HG02981 (cell line): ENCODE data around the gene AFF2.
"Not testable (repeated sequence)": the region's sequence is repeated elsewhere in the genome, so short reads cannot be mapped to it uniquely, and the experiment has no call there.

Source experiments
- ATAC-seq: cut with Tn5 transposase; IDR thresholded peaks from one replicate; pipeline ENCODE4 v1.9.1; 2021; ENCODE audit warnings: mild to moderate bottlenecking, moderate library complexity; ENCODE audit not compliant: unreplicated experiment

The AFF2 gene

DNA sequence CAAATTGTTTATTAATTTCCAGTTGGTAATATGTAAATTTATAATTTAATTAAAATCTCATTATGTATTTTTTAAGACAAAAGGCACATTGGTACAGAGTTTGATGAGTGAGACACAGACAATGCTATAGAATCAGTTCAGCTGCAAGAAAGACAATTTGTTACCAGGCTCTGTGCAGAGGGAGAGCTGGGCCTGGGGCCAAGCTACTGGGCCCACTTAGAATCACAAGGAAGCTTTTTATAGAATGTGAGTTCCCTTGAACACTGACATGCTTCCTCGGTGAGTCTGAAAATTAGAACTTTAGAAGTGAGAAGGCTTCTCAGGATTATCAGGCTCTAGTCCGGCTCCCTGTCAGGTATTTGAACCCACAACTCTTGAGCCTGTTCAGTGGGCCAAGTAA lies 129.0 kb downstream of the AFF2 start:
- no peak for ATAC-seq

DNA sequence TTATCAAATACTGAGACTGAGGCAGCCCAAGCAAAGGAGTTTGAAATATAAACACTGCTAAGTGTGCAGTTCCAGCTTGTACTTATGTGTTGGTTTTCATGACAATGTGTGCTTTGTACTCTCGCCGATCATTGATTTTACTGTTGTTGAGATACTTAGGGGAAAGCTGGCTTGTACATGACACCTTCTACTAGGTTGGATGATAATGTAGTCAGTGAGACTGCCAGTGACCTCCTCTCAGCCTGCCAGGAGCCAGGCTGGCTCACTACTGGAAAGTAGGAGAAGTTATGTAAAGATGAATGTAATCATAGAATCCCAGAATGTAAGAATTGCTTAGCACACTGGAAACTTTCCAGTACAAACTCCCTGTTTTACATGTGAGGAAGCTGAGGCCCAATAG lies 132.0 kb downstream of the AFF2 start:
- no peak for ATAC-seq

DNA sequence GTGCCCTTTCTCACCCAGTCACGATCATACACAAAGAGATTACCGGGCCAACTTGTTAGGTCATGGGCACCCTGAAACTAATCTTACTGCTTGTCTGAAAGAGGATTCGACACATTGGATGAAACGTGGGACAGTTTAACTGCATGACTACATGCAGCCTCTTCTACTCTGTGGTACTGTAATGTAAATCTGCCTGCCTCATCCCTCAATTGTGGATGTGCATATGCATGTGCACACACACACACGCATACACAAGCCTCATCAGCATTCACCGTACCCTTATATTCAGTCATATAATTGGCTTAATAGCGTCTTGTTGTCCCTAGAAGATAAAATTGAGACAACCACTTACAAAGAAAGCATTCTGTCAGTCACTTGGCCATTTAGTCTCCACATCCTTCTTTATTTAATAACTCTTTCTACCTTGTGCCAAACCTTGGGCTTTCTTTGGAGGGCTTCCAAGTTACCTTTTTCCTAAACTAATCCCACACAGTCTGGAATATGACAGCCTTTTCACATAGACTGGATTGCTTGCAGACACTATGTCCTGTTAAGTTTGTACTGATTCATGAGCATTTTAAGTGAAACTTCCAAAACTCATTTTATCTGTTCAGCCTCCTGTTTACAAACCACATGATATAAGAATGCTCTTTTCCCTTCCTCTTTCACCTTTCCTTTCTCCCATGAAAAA lies 132.9 kb downstream of the AFF2 start:
- ATAC-seq: no peak

DNA sequence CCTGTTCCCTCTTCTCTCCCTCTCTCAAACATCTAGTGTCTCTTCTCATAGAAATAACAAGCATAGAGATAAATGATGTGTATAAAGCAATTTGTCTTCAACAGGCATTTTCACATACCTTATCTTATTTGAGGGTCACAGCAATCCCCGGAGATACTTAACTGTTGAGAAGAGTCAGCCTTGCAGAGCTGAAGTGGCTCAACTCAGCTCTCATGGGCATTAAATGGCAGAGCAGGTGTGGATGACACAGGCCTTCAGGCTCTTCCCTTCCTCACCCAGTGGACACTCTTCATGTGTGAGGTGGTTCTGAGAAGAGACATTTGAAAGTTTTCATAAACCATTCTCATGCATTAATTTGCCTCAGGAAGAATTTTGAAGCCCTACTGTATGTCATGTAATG lies 134.2 kb downstream of the AFF2 start:
- no peak for ATAC-seq

DNA sequence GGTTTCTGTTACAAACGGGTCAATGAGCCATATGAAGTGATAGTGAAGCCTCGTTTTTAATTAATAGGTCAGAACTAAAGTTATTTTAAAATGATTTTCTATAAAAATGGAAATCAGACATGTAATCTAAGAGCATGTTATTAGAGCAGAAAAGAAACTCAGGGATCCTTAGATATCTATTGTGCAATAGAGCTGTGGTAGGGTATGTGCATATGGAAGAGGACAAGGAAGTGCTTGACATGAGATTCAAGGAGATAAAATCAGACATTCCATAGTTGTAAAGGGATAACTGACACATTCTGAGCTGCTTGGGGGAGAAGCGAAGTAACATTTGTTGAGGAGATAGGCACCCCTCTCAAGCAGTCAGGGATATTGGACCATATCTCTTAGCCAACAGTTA lies 143.0 kb downstream of the AFF2 start:
- no peak for ATAC-seq

DNA sequence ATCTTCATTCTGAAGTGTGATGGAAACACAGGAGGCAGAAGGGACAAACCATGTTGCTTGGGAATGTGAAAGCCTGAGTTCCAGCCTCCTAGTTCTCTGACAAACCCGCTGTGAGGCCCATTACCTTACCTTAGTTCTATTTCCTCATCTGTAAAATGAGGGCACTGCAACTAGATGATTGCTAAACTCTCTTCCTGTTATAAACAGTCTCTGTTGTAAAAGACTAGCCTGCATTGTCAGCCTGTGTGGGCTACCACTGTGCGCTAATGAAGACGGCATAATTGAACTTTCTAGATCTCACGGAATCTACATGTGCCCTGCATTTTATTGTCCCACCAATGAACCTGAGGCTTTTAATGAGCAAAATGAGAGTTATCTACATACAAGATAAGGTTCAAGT lies 147.2 kb downstream of the AFF2 start:
- no peak for ATAC-seq

DNA sequence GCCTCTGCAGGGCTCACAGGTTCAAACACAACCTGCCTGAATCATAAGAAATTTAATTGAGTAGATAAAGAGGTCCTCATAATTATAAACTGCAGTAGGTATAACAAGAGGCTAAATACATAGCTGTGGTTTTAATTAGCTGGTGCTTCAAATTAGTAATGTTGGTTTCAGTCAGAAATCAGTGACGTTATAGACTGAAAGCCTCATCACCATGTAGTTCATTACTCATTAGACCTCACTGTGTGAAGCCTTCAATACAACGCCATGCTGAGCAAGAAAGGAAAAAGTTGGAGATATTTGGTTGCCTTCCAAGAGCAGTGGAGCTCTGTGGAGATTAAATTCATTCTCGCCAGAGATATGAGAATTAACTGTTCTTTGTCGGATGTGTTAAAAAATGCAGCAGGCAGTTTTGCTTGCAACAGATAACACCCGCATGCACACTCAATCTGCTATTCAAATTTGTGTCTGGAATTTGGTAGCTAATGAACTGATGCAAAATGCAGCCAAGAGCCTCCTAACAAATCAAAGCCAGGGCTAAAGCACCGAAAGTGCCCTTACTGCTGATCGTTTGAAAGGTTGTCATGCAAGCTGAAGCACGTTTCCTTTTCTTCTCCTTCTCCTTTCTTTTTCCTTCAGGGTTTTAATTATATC lies 148.9 kb downstream of the AFF2 start:
- no peak for ATAC-seq

DNA sequence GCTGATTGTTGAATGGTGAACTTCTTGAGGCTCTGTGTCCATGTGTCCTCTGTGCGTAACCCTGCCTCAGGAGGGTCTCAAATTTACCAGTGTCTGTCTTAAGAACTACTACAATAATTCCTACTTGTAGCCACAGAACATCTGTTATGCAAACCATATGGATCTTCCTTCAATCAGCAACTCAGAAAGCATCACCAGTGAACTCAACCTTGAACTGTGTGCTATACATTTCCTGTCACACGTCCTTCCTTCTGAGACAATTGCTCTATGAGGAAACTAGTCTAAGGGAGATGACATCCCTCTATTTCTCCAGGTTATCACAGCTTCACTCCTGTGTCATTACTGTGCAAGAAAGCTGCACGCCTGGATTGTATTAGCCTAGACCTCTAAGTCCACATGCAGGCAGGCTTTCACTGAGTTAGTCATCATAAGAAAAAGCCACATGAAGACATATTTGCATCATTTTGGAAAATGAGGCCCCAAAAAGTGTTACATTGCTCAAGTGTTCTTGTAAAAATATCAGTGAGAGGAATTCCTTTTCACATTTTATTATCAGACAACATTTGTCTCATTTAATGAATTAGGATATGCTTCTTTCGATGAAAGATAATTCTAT lies 157.8 kb downstream of the AFF2 start:
- ATAC-seq: no peak

DNA sequence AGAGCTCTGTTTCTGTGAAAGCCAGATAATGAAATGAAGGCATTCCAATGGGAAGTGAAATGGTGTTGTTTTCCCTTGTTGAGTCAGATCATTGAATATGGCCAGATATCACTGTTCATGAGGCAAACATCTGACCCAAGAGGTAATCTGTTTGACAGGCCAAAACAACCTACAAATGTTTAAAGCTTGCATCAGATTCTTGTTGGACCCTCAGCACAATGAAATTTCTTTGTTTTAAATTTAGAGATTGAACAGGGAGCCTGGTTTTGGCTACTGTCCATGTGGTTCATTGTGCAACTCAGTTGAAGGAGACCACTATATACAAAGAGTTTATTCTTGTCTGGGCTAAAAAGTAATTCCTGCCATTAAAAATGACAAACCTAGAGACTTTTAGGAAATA lies 159.1 kb downstream of the AFF2 start:
- ATAC-seq: no peak

DNA sequence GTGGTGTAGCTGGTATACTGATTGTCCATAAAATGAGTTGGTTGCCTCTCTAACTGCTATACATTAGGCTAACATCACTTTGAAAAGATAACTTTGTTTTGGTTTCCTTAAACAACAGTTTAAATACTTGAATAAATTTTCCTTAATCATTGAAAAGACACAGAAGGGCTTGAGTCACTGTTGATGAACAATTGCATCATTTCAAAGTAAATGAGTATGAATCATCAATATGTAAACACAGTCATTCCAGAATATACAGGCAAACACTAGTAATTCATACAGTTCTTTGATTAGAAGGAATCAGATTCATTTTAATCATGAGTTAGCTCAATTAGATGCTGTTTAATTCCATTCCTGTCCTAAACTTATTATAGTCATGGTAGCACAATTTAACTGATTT lies 160.6 kb downstream of the AFF2 start:
- ATAC-seq: no peak

DNA sequence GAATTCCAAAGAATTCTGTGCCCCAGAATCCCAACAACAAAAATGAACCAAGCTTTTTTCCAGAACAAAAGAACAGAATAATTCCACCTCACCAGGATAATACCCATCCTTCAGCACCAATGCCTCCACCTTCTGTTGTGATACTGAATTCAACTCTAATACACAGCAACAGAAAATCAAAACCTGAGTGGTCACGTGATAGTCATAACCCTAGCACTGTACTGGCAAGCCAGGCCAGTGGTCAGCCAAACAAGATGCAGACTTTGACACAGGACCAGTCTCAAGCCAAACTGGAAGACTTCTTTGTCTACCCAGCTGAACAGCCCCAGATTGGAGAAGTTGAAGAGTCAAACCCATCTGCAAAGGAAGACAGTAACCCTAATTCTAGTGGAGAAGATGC lies 161.6 kb downstream of the AFF2 start:
- ATAC-seq: no peak

DNA sequence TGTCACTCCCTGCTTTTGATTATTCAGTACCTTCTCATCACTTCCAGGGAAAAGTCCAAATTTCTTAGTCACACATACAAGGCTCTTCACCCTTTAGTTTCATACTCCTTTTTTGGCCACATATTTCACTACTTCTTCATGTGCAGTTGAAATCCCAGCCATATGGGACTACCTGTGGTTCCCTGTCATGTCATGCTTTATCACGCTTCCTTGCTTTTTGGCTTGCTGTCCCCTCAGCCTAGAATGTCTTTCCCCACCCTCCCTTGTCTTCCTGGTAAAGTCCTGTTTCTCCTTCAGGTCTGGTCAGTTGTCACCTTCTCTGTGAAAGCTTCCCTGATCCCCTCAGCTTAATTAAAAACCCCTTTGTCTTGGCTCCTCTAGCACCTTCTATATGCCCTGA lies 163.8 kb downstream of the AFF2 start:
- ATAC-seq: no peak

DNA sequence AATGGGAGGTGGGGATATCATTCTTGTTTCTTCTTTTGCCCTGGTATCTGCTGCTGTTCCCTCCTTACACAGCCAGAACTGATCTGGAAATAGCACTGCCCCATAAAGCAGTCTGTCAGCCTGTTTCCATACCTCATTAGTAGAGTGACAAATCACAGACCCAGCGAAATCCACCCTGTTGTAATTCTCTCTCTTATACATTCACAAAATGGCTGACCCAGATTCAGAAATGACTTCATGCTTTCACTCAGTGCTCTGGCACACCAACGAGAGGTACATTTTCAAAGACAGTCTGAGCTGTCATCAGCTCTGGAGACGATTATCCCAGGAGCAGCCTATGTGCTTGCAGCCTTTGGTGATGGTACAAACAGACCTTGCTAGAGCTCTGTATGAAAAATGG lies 164.6 kb downstream of the AFF2 start:
- ATAC-seq: no peak

DNA sequence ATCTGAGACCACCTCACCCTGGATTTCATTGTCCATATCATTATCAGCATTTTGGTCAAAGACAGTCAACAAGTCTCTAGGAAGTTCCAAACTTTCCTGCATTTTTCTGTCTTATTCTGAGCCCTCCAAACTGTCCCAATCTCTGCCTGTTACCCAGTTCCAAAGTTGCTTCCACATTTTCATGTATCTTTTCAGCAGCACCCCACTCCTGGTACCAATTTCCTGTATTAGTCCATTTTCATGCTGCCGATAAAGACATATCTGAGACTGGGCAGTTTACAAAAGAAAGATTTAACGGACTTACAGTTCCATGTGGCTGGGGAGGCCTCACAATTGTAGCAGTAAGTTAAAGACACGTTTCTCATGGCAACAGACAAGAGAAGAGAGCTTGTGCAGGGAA lies 168.8 kb downstream of the AFF2 start:
- ATAC-seq: not testable (repeated sequence)

DNA sequence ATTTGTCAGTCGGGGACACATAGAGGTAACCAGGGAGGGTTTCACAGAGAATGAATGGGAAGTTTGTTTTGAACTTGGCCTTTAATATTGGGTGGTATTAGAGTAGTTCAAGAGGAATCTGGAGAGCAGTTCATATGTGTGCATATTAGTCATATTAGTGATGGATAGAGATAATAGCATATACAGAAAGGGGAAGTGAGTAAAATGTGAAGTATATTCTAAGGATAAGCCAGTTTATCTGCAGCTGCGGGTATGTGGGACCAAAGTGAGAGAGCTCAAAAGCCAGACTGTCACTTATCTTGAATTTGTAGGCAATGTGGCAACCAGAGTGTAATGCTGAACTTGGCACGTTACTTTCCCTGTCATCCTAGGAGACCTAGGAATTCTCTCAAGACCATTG lies 169.9 kb downstream of the AFF2 start:
- ATAC-seq: no peak

DNA sequence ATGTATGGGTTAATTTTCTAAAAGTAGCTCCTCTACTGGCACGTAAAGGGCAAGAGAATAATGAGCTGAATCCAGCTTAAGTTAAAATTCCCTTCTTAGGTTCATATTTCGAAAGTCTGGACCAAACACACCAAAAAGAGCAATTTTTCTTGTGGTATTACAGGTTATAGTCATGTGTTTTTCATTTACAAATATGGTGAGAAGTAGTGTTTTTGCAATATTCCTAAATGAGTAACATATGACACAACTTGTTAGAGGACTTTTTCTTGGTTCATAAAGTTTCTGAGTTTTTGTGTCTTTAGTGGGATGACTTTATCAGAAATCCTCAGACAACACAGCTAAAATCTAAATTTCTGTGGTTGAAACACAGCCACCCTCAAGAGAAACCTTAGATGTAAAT lies 172.1 kb downstream of the AFF2 start:
- no peak for ATAC-seq

DNA sequence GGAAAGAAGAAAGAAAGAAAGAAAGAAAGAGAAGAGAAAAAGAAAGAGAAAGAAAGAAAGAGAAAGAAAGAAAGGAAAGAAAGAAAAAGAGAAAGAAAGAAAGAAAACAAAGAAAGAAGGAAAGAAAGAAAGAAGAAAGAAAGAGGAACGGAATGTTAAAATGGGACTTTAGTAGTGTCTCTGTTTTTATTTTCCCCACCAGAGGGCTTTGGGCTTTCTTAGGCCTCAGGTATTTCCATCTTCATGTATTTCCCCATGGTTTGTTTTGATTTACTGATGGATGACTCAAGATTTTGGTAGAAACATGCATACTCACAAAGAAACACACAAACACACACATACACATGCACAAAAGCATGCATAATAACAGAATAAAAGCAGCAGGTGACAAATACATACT lies 181.2 kb downstream of the AFF2 start:
- ATAC-seq: no peak

DNA sequence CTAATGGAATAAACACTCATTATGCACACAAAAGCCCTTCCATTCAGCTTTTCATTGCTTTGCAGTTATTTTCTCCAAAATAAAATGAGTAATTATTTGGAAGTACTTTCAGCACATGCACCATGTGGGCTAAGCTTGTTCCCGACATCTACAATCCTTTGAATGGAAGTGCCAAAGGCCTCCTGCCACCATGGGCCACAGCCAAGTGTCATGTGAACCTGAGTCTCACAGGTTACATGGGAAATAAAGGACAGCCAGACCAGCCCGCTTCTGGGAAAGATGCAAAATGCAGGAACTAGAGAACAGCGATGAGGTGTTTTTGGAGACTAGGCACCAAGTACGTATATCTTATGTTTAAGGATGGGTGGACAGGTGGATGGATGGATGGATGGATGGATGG lies 181.8 kb downstream of the AFF2 start:
- ATAC-seq: no peak

DNA sequence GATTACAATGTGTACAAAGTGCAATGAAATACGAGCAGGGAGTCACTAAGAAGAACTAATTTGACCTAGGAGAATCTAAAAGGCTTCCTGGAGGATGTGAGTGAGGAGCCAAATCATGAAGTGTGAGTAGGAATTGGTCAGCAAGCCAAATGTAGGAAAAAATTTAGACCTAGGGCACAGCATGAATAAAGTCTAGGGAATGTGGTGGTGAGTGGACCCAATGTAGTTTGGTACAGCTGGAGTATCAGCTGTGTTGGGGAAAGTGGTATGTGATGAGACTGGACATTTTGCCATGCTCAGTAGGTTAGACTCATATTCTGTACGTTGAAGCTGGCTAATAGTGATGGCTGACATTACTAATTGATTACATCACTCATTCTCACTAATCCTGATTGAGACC lies 191.0 kb downstream of the AFF2 start:
- no peak for ATAC-seq

DNA sequence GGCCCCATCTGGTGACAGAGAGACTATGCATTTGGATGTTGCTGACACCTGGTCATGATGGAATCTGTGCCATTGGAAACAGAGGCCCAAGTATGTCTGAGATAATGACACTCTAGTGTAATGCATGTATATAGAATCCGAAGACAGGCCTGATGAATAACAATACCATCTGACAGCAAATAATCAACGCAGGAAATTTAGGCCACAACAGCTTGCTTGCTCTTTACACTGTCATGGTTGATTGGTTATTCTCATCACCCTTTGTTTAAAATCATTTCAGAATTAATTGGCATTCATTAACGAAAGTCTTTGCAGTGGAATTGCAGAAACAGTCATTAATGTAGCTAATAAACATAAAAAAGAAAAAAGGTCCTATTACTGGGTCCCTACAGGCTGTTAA lies 194.8 kb downstream of the AFF2 start:
- no peak for ATAC-seq

DNA sequence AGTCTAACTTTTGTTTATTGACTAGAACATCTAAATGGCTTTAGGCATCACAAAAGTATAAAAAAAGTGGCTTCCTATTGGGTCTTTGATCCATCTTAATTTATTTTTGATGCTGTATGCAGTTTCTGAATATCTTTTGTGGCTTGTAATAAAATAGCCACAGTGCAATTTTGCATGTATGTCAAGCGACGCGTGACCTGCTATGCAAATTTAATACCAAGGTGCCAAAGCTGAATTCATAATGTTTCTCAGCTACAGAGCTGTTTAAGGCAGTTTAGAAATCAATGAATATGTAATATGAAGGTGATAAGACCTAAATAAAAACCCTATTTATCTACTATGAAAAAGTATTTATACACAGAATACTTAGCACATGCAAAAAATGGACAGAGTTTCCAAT lies 197.8 kb downstream of the AFF2 start:
- ATAC-seq: no peak

DNA sequence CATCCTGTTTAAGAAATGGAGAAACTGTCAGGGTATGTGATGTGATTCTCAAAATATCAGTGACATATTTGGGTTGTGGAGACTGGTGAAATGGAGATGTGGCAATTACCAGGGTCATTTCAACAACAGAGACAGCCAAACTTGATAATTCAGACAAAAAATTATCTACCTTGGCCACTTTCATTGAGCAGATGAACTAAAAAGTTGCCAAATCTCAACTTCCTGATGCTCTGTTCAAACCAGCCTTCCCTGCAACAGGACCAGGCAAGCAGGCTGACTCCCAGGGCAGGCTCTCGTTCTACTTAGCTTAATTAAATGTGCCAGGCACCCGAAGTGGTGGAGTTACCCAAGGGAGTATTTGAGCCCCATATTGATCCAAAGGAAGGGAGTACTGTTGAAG lies 199.6 kb downstream of the AFF2 start:
- ATAC-seq: no peak

DNA sequence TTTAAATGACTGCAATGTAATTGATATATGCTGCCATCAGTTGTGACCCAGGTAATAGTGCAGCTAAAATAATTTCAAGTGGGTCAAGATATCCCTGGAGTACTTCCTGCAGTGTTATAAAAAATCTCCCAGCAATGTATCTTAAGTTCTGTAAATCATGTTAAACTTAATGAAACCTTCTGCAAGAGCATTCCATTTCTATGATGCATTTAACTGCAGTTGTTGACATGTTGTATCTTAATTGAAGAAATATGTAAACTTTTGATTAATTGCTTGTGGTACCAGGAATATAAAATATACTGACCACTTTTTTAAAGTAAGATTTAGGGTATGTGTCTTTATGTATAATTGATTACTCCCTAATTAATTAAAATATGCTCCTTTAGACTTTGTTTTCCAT lies 213.6 kb downstream of the AFF2 start:
- no peak for ATAC-seq
